Stimulated activated CD4-positive, alpha-beta T cell treated with anti-CD3 and anti-CD28 coated beads, Interleukin-2, amount 100 ng/mL, for 48 hours (primary cell): ENCODE results near the gene COL23A1.

ENCODE experiments used
- DNase-seq, 2 donors: peaks; one replicate each; pipeline ENCODE4 v3.0.0-alpha.2; 2020

COL23A1 gene

GRCh38 chr5:178469975-178470759 lies 120.0 kb downstream of the COL23A1 start:
- no peak for DNase-seq

- no peak for DNase-seq
Observed at GRCh38 chr5:178469011-178469974, 120.9 kb downstream of the COL23A1 start.

GRCh38 chr5:178468196-178468685 lies 122.0 kb downstream of the COL23A1 start:
- DNase-seq = no peak

GRCh38 chr5:178467568-178468195 lies 122.5 kb downstream of the COL23A1 start:
- no peak for DNase-seq

- no peak for DNase-seq
Observed at GRCh38 chr5:178467205-178467567, 123.0 kb downstream of the COL23A1 start.

- no peak for DNase-seq
Observed at GRCh38 chr5:178466342-178466741, 123.9 kb downstream of the COL23A1 start.

- DNase-seq = no peak
Observed at GRCh38 chr5:178465861-178466288, 124.3 kb downstream of the COL23A1 start.

GRCh38 chr5:178465228-178465860 lies 124.8 kb downstream of the COL23A1 start:
- DNase-seq = no peak

- no peak for DNase-seq
Observed at GRCh38 chr5:178464431-178465048, 125.7 kb downstream of the COL23A1 start.

- DNase-seq = no peak
Observed at GRCh38 chr5:178463321-178464155, 126.7 kb downstream of the COL23A1 start.

- no peak for DNase-seq
Observed at GRCh38 chr5:178462816-178463215, 127.4 kb downstream of the COL23A1 start.

- DNase-seq = no peak
Observed at GRCh38 chr5:178462076-178462475, 128.1 kb downstream of the COL23A1 start.

GRCh38 chr5:178461004-178461730 lies 129.0 kb downstream of the COL23A1 start:
- peak; percentile 54 for DNase-seq

- no peak for DNase-seq
Observed at GRCh38 chr5:178460598-178460997, 129.6 kb downstream of the COL23A1 start.

- no peak for DNase-seq
Observed at GRCh38 chr5:178460174-178460573, 130.0 kb downstream of the COL23A1 start.

GRCh38 chr5:178458140-178458539 lies 132.1 kb downstream of the COL23A1 start:
- no peak for DNase-seq

- no peak for DNase-seq
Observed at GRCh38 chr5:178457471-178457870, 132.7 kb downstream of the COL23A1 start.

GRCh38 chr5:178455480-178455835 lies 134.7 kb downstream of the COL23A1 start:
- DNase-seq = no peak

GRCh38 chr5:178454821-178455479 lies 135.2 kb downstream of the COL23A1 start:
- no peak for DNase-seq

- DNase-seq = no peak
Observed at GRCh38 chr5:178454303-178454702, 135.9 kb downstream of the COL23A1 start.
